ENCODE measurements around the gene KIAA0930. TPM values are rescaled to one million over a fixed set of nuclear protein-coding genes. Genes with fewer than 3 reads are reported as not detected.
"Not testable (repeated sequence)": the region's sequence is repeated elsewhere in the genome, so short reads cannot be mapped to it uniquely, and the experiment has no call there.

The KIAA0930 gene
- total RNA-seq, 1 experiment from 2014 or later, result 54.8 TPM

- H3K9me3 ChIP-seq (ENCODE audit: low read depth, low read length, poor library complexity, severe bottlenecking), result no peaks in the 10 kb centered on the region
- H3K27me3 ChIP-seq (replicated peaks; ENCODE audit: insufficient read depth, low read depth, low read length, poor library complexity), result no peaks in the 10 kb centered on the region
- no peak overlapping the region for H3K4me3 ChIP-seq (ENCODE audit: low read depth, low read length, poor library complexity, severe bottlenecking)
- H3K27ac ChIP-seq (ENCODE audit: low read depth, low read length, poor library complexity, severe bottlenecking), result no peak overlapping the region
- H3K4me1 ChIP-seq (ENCODE audit: insufficient read depth, low read length, poor library complexity, severe bottlenecking), result no peaks in the 10 kb centered on the region
- ChIA-PET POLR2A (ENCODE audit: low non-redundant PET) (no interaction called here), CTCF (no interaction called here)
- no TSS peak for BruUV-seq (replicated peaks)
- intact Hi-C loops (cut with micrococcal nuclease; ENCODE audit: unreplicated experiment), result no loop called here
- TF ChIP-seq CTCF (conservative IDR thresholded peaks at IDR 0.05; ENCODE audit: low read depth, low read length), result no peak
- TF ChIP-seq EZH2 (IDR thresholded peaks at IDR 0.05; ENCODE audit: borderline replicate concordance, low read depth, low read length, poor library complexity, severe bottlenecking), result no peak
- DNase-seq (ENCODE audit: low spot score), result no peak
- H3K36me3 ChIP-seq (ENCODE audit: insufficient read depth, low read length, poor library complexity, severe bottlenecking), result no peaks in the 10 kb centered on the region
Observed at GRCh38 chr22:45278125-45278524, 37.4 kb upstream of the KIAA0930 start.

- CTCF ChIA-PET; POLR2A ChIA-PET (ENCODE audit: low non-redundant PET); BruUV-seq (replicated peaks): not testable (repeated sequence)
Observed at GRCh38 chr22:45277720-45278119, 37.0 kb upstream of the KIAA0930 start.

DNA sequence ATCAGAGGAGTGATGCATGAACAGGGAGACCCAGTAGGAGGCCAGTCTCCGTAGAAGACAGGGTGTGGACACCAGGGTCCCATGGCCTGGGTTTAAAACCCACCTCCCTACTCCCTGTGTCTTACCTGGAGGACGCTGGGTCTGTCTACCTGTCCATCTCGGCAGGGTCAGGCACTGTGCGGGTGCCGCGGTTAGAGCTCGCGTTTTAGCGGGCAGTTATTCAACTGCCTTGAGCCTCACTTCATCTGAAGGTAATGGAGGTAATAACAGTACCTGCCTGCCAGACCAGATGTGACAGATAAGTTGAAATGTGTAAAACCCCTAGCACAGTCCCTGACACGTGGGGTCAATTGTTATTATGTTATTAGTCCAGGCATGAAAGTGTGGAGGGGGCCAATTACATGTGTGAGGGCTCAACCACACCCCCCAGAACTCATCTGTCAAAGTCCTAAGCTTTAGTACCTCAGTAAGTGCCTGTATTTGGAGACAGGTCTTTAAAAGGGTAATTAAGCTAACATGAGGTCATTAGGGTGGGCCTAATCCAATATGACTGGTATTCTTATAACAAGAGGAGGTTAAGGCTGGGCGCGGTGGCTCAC lies 35.9 kb upstream of the KIAA0930 start:
- Histone ChIP-seq H3K36me3 (ENCODE audit: insufficient read depth, low read length, poor library complexity, severe bottlenecking) (no peaks in the 10 kb centered on the region), H3K9me3 (ENCODE audit: low read depth, low read length, poor library complexity, severe bottlenecking) (no peaks in the 10 kb centered on the region), H3K27me3 (replicated peaks; ENCODE audit: insufficient read depth, low read depth, low read length, poor library complexity) (no peaks in the 10 kb centered on the region), H3K27ac (ENCODE audit: low read depth, low read length, poor library complexity, severe bottlenecking) (no peak overlapping the region), H3K4me1 (ENCODE audit: insufficient read depth, low read length, poor library complexity, severe bottlenecking) (no peaks in the 10 kb centered on the region), H3K4me3 (ENCODE audit: low read depth, low read length, poor library complexity, severe bottlenecking) (no peak overlapping the region)
- no TSS peak for BruUV-seq (replicated peaks)
- no peak for DNase-seq (ENCODE audit: low spot score)
- ChIA-PET POLR2A (ENCODE audit: low non-redundant PET) (no interaction called here), CTCF (no interaction called here)
- intact Hi-C loops (cut with micrococcal nuclease; ENCODE audit: unreplicated experiment), result no loop called here
- TF ChIP-seq CTCF (conservative IDR thresholded peaks at IDR 0.05; ENCODE audit: low read depth, low read length), result no peak
- no peak for TF ChIP-seq EZH2 (IDR thresholded peaks at IDR 0.05; ENCODE audit: borderline replicate concordance, low read depth, low read length, poor library complexity, severe bottlenecking)

More at GRCh38 chr22:45277720-45278119, 37.0 kb upstream of the KIAA0930 start:
- H3K36me3 ChIP-seq (ENCODE audit: insufficient read depth, low read length, poor library complexity, severe bottlenecking); H3K4me1 ChIP-seq (ENCODE audit: insufficient read depth, low read length, poor library complexity, severe bottlenecking); H3K4me3 ChIP-seq (ENCODE audit: low read depth, low read length, poor library complexity, severe bottlenecking); H3K27me3 ChIP-seq (replicated peaks; ENCODE audit: insufficient read depth, low read depth, low read length, poor library complexity); H3K9me3 ChIP-seq (ENCODE audit: low read depth, low read length, poor library complexity, severe bottlenecking); DNase-seq (ENCODE audit: low spot score); intact Hi-C loops (cut with micrococcal nuclease; ENCODE audit: unreplicated experiment); H3K27ac ChIP-seq (ENCODE audit: low read depth, low read length, poor library complexity, severe bottlenecking): not testable (repeated sequence)

GRCh38 chr22:45273452-45274075 lies 32.9 kb upstream of the KIAA0930 start:
- Histone ChIP-seq H3K27me3 (replicated peaks; ENCODE audit: insufficient read depth, low read depth, low read length, poor library complexity) (no peaks in the 10 kb centered on the region), H3K9me3 (ENCODE audit: low read depth, low read length, poor library complexity, severe bottlenecking) (no peaks in the 10 kb centered on the region), H3K4me3 (ENCODE audit: low read depth, low read length, poor library complexity, severe bottlenecking) (no peak overlapping the region), H3K27ac (ENCODE audit: low read depth, low read length, poor library complexity, severe bottlenecking) (no peak overlapping the region), H3K4me1 (ENCODE audit: insufficient read depth, low read length, poor library complexity, severe bottlenecking) (peaks cover 11% of the 10 kb centered on the region), H3K36me3 (ENCODE audit: insufficient read depth, low read length, poor library complexity, severe bottlenecking) (no peaks in the 10 kb centered on the region)
- CTCF ChIA-PET, result no interaction called here
- intact Hi-C loops (cut with micrococcal nuclease; ENCODE audit: unreplicated experiment), result no loop called here
- no peak for DNase-seq (ENCODE audit: low spot score)
- POLR2A ChIA-PET (ENCODE audit: low non-redundant PET), result no interaction called here
- TF ChIP-seq EZH2 (IDR thresholded peaks at IDR 0.05; ENCODE audit: borderline replicate concordance, low read depth, low read length, poor library complexity, severe bottlenecking) (no peak), CTCF (conservative IDR thresholded peaks at IDR 0.05; ENCODE audit: low read depth, low read length) (no peak)
- BruUV-seq (replicated peaks), result no TSS peak

Data from A673 (cell line).